GM21381 (cell line): ENCODE data around the gene GNAQ.
"Not testable (repeated sequence)": the region's sequence is repeated elsewhere in the genome, so short reads cannot be mapped to it uniquely, and the experiment has no call there.

Source experiments
- ATAC-seq: cut with Tn5 transposase; IDR thresholded peaks from one replicate; pipeline ENCODE4 v1.9.1; 2021; ENCODE audit warnings: mild to moderate bottlenecking, moderate library complexity; ENCODE audit not compliant: unreplicated experiment

Gene GNAQ

GRCh38 chr9:77714077-77714549 lies 317.5 kb downstream of the GNAQ start:
- no peak for ATAC-seq

GRCh38 chr9:77712533-77713130 lies 319.0 kb downstream of the GNAQ start:
- no peak for ATAC-seq

GRCh38 chr9:77710965-77711648 lies 320.5 kb downstream of the GNAQ start:
- ATAC-seq, result no peak

GRCh38 chr9:77710316-77710715 lies 321.3 kb downstream of the GNAQ start:
- ATAC-seq, result no peak

- no peak for ATAC-seq
Measured at GRCh38 chr9:77708064-77708815, 323.4 kb downstream of the GNAQ start.

- no peak for ATAC-seq
Measured at GRCh38 chr9:77707383-77708063, 324.1 kb downstream of the GNAQ start.

GRCh38 chr9:77705636-77706035 lies 326.0 kb downstream of the GNAQ start:
- no peak for ATAC-seq

GRCh38 chr9:77702521-77703390 lies 328.9 kb downstream of the GNAQ start:
- not testable (repeated sequence) for ATAC-seq

GRCh38 chr9:77697238-77697984 lies 334.2 kb downstream of the GNAQ start:
- ATAC-seq, result no peak

GRCh38 chr9:77690723-77691122 lies 340.9 kb downstream of the GNAQ start:
- not testable (repeated sequence) for ATAC-seq

- ATAC-seq, result not testable (repeated sequence)
Measured at GRCh38 chr9:77690119-77690518, 341.5 kb downstream of the GNAQ start.

- not testable (repeated sequence) for ATAC-seq
Measured at GRCh38 chr9:77687737-77688136, 343.9 kb downstream of the GNAQ start.

- ATAC-seq, result no peak
Measured at GRCh38 chr9:77680581-77680980, 351.0 kb downstream of the GNAQ start.

- ATAC-seq, result no peak
Measured at GRCh38 chr9:77679661-77680368, 351.8 kb downstream of the GNAQ start.

GRCh38 chr9:77679088-77679487 lies 352.5 kb downstream of the GNAQ start:
- ATAC-seq, result no peak

GRCh38 chr9:77677957-77678535 lies 353.6 kb downstream of the GNAQ start:
- no peak for ATAC-seq

- ATAC-seq, result no peak
Measured at GRCh38 chr9:77677397-77677796, 354.2 kb downstream of the GNAQ start.

- ATAC-seq, result no peak
Measured at GRCh38 chr9:77673941-77674791, 357.4 kb downstream of the GNAQ start.
